ENCODE measurements around the gene CACNG7.

The CACNG7 gene

DNA sequence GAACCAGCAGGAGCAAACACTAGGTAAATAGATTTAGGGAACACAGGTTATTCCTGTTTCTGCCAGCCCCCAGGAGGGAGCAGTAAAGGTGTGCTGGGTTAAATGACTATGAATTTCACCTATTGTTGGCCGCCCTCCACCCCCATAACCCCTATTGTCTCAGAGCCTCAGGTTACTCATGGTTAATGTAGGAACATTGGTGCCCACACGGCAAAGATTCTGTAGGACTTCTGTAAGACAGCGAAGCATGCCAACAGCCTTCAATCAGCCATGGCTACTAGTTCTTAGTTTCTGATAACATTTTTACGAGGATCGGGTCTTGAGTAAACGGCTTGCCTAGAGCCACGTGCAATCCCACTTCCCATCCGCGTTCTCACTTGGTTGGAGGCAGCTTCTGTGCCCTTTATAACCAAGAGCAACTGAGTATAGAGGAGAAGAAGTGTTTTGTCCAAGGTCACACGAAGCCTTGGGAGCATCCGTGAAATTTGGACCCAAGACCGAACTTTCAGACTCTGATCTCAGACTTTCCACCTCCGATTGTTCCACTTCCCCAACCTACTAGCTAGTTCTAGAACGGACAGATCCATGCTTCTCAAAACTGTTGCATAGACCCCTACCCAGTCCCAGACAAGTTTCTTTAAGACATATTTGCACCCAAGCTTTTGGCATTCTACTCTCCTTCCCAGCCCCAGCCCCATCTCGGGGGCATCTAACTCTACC lies 48.5 kb downstream of the CACNG7 start:
- no peak for DNase-seq

DNA sequence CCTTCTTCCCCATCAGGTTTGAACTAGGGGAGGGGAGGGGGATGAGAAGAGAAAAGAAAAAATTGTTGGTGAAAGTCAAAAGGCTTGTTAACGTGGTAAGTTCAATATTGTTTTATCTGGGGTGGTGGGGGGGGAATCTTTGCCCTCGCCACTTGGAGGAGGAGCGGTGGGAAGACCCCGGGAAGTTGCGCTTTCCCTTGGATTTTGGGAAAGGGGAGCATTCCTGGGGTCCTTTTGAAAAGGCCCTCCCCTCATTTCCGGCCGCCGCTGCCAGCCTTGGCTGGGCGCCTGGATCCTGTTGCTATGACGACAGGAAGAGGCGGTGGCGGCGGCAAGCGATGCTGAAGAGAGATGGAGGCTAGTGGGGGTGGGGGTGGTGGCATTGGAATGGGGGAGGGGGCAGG lies 49.1 kb downstream of the CACNG7 start:
- DNase-seq, result peak; percentile 12

DNA sequence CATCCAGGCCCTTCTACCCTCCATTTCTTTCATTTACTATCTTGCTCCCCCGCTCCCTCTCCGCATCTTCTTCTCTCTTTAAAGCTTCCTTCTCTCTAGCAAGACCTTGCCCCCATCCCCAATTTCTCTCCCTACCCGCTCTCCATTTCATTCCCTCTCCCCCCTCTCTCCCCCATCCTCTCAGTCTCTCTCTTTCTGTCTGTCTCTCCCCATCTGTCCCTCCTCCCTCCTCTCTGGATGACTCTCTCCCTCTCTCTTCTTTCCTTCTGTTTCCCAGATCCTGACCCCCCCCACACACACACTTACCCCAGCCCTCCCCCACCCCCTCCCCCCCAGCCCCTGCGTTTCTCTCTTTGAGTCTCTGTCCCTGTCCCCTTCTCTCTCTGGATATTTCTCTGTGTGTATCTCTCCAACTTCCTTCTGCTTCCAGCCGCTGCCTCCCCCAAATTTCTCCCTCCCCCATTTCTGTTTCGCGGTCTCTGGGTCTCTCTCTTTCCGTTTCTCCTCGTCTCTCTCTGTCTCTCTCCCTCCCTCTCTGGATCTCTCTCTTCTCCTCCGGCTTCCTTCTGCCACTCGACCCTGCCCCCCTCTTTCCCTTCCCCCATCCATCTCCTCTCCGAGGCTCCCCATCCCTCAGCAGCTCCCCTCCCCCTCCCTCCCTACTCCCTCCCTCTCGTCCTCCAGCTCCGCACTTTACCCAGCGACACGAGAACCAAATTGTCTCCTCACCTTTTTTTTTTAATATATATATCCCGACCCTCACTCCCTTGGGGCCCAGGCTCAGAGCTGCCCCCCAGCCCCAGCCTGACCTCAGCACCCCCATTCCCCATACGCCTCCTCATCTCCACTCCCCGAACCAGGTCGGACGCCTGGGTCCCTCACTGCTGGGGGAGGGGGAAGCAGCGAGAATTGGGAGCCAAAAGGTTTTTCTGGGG lies 50.0 kb downstream of the CACNG7 start:
- DNase-seq, result no peak

DNA sequence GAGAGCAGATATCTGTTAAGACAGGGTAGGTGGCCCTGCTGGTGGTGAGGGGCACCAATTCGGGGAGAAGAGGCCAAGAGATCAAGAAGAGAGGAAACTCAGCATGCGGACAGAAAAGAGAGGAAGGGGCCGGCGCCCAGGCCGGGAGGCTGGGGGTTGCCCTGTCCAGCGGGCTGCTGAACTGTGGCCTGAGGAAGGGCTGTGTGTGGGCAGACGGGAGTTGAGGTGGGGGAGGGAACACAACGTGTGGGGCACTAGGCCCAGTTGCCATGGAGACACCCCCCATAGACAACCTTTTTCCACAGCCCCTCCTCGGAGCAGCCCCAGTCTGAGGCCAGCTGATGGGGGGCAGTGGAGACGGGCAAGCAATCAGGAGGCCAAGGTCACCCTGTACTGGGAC lies 51.1 kb downstream of the CACNG7 start:
- no peak for DNase-seq

DNA sequence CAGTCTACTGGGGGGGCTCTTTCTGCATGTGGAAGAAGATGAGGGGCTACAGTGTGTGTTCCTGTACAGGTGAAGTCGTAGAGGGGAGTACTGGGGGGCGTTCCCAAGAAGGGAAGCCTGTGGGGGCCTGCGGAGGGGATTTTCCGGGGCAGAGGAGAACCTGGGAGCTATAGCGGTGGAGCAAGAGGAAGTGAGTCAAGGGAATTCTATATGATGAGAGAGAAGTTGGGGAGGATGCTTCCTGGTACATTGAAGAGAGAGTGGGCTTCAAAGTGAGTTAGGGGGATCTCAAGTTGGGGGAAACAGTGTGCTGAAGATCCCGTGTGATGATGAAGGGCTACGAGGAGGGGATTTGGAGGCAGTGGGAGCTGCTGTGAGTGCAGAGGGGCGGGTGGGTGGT lies 51.8 kb downstream of the CACNG7 start:
- no peak for DNase-seq

DNA sequence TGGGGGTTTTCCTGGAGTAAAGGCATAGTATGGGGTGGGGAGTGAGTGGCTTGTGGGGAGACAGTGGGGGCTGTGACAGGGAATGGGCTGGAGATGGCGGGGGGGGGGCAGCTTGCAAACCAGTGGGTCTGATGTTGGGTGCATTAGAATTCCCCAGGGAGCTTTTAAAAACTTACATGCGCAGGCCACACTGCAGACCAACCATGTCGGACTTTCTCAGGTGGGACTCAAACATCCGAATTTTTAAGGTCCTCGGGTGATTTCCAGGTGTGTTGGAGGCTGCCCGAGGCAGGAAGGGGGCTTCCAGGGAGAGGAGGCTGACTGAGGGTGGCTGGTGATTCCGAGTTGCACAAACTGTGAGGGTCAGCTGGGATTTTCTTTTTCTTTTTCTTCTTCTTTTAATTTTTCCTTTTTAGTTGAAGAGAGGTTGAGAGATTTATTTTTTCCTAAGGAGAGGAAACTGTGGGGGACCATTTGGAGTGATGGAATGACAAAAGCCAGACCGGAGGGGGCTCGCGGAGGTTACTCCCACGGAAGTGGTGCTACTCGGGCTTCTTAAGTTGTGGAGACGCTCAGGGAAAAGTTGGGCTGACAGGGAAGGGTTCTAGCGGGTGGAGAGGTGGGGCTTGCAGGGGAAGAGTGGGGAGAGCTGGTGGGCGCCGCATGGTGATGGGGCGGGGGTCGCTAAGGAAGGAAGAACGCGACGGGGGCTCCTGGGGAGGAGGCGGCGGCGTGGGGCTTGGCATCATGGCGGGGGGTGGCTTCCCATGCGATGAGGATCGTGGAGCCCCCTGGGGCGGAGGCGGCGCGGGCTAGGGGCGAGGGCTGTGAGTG lies 52.7 kb downstream of the CACNG7 start:
- DNase-seq, result no peak

DNA sequence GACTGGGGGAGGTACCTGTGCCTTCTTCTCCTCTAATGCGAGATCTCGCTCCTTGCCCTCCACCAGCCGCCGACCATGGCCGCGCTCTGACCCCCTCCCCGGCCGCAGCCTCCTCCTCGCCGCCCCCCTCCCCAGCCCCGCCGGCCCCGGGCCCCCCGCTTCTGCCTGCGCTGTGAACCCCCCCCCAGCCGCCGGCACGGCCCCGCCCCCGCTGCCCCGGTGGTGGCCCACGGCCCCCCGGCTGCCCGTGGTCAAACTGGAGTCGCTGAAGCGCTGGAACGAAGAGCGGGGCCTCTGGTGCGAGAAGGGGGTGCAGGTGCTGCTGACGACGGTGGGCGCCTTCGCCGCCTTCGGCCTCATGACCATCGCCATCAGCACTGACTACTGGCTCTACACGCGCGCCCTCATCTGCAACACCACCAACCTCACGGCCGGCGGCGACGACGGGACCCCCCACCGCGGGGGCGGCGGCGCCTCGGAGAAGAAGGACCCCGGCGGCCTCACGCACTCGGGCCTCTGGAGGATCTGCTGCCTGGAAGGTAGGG lies 53.9 kb downstream of the CACNG7 start, which contains the start of gene CACNG8:
Gene CACNG8, plus strand, starts transcription at position 51 of the 545 bp plus-strand sequence.
- DNase-seq, result no peak

DNA sequence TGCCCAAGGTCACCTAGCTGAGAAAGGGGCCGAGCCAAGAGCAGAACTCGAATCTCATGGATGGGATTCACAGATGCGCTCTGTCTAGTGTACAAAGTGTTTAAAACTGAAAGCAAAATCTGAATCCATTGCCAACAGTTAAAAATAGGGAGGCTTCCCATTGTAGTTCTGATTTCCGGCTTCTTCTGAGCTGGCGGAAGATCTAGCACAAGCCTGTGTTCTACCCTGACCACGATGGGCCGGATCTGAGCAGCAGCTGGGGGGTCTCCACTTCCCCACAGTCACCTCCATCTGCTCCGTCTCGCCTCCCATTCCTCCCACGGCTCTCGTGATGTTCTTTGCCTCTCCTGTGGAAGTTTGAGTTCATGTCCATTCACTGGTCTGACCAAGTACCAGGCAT lies 56.0 kb downstream of the CACNG7 start:
- no peak for DNase-seq

DNA sequence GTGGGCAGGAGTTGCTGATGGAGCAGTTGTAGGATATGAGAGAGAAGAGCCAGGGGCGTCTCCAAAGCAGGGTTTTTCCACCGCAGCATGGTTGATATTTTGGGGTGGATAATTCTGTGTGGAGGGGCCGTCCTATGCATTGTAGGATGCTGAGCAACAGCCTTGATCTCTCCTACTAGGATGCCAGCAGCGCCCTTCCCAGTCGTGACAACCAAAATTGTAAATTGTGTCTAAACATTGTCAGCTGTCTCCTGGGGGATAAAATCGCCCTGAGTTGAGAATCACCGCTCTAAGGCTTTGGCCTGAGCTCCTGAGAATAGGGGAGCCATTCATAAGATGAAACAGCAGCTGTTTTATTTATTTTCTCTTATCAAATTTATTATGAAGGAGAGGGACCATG lies 57.9 kb downstream of the CACNG7 start:
- no peak for DNase-seq

DNA sequence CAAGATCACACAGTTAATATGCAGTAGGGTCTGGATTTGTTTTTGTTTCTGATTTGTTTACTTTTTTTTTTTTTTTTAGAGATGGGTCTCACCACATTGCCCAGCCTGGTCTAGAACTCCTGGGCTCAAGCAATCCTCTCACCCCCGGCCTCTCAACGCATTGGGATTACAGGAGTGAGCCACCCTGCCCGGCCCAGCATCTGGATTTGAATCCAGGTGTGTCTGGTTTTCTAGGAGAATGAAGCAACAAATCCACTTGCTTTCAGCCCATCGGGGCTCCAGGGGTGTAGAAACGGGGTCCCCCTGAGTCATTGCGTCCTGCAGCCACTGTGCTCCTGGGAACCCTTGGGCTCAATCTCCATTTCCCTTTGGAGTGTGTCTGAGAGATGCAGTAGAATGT lies 60.3 kb downstream of the CACNG7 start:
- DNase-seq, result no peak

DNA sequence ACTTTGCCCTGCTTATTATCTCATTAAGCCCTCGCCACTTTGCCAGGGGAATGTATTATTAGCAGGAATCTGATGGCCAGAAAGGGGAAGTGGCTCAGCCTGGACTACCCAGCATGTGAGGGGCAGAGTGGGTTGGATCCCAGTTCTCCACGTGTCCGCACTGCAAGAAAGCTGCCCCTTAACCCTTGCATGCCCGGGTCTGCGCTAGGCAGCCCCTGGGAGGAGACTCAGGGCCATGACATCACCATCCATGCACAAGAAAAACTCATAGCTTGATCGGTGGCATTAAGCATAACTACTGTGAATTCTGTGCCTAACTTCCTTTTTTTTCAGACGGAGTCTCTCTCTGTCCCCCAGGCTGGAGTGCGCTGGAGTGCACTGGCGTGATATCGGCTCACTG lies 62.6 kb downstream of the CACNG7 start:
- DNase-seq, result no peak

DNA sequence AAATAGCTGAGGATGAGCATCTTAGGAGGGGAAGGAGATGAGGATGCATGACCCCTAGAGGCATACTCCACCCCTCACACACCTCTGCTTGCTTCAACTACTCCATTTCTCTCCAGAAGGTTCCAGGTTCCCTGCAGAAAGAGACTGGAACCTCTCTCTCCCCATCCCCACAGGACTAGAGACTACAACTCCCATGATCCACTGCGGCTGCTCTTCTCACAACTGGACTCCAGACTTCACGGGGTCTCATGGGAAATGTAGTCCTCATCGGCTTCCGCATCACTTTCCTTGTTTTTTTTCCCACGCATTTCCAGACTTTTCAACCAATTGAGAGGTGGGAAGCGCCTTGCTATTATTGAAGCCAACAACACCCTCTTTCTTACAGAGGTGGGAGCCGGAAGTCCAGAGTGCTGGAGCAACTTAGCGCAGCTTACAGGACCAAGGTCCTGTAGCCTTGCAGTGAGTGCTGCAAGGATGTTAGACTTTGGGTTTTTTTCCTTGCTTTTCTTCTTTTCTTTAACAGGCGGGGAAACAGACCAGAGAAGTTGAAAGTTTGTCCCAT lies 68.4 kb downstream of the CACNG7 start:
- no peak for DNase-seq

DNA sequence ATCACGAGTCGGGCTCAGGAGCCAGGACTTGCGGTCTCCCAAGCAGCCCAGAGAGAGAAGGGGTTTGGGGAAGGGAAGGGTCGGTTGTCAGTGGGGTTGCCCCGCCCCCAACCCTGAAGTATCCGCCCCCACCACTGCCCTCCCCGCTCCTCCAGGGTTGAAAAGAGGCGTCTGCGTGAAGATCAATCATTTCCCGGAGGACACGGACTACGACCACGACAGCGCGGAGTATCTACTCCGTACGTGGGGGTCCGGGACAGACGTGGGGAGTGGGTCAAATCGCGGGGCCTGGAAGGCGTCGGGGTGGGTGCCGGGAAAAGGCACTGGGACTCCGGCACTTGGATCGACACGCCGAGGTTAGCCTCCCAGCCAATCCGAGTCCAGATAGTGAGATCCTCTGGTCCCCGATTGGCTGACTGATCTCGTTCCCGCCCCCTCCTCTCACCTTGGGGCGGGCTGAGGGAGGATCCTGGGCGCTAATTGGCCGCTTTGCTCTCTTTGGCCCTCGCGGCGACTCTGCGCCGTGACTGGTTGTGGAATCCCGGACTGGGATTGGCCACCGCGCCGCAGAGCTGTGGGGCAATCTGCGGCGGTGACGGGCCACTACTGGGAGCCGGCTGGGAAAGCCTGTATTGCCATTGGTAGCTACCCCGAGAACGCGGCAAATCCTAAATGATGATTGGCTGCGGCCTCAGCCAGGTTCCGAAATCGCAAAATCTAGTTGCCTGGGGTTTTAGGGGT lies 69.1 kb downstream of the CACNG7 start:
- no peak for DNase-seq

DNA sequence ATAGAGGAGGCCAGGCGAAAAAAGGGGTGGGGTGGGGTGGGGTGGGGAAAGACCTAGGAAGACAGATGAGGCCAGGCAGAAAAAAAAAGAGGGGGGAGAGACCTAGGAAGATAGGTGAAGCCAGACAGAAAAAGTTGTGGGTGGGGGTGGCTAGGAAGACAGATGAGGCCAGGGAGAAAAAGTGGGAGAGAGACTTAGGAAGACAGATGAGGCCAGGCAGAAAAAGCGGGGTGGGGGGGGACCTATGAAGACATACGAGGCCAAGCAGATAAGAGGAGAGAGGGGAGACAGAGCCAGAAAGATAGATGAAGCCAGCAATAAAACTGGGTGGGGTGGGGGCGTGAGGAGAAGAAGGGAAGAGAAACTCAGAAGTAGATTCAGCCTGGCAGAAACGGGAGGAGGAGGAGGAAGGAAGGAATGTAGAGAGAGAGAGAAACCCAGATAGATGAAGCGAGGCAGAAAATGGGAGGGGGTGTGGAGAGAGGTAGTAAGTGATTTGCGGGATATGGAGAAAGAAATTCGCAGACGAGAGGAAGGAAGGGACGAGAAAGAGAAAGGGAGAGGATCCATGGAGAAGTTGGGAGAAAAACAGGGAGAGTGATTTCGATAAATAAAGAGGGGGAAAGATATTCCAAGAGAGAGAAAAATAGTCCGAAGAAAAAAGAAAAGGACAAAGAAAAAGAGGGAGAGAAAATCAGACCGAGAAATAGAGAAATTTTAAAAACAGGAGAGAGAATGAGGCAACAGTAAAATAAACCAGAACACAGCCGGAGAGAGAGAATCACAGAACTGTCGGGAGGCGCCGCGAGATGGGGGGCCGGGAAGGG lies 70.1 kb downstream of the CACNG7 start:
- no peak for DNase-seq

DNA sequence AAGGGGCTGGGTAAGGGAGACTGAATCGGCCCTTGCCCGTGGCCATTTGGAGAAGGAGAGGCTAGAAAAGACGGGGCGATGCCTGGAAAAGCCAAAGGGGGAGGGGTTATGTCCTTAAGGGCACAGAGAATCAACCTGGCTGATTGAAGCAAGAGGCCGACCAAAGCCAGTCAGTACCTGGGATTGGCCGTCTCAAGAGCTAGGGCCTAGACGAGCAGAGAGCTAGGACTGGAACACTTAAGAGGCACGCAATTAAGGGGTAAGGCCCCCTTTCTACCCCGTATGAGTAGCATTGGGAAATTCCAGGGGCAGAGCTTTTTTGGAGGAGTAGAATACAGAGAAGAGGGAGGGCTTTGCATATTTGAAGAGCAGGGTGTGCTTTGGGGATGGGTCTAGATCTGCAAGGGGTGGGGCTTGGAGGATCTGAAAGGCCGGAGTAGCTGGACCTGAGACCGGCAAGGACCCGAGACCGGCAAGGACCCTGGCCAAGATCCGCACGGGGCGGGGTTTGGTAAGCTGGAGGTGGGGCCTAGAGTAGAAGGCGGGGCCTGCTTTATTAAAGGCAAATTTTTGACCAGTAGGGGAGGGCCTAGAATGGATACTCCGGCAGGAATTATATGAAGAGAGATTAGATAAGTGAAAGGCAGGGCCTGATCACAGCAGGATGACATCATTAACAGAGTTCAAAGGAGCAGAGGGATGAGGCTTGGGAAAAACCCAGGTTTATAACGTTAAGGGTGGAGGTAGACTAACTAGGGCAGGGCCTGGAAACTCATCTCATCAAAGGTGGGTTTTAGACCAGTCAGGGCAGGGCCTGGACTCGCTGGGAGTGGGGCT lies 71.7 kb downstream of the CACNG7 start:
- no peak for DNase-seq

DNA sequence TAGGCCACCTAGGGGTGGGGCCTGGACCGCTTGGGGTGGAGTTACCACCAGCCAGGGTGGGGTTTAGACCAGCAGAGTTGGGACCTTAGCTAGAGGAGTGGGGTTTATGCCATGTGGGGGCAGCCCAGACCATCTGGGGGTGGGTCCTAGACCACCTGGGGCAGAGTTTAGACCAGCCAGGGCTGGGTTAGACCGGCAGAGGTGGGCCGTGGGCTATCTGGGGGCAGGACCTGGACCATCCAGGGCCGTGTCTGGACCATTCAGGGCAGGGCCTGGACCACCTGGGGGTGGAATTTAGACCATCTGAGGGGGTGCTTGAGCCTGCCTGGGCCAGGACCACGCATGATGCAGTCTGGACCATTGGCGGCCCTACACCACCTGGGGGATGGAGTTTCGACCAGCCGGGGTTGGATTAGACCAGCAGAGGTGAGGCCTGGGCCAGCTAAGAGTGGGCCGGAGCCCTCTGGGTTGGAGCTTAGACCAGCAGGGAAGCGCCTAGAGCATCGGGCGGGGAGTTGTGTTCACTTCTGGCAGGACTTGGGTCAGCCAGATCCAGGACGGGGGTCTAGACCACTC lies 72.4 kb downstream of the CACNG7 start:
- DNase-seq, result no peak

DNA sequence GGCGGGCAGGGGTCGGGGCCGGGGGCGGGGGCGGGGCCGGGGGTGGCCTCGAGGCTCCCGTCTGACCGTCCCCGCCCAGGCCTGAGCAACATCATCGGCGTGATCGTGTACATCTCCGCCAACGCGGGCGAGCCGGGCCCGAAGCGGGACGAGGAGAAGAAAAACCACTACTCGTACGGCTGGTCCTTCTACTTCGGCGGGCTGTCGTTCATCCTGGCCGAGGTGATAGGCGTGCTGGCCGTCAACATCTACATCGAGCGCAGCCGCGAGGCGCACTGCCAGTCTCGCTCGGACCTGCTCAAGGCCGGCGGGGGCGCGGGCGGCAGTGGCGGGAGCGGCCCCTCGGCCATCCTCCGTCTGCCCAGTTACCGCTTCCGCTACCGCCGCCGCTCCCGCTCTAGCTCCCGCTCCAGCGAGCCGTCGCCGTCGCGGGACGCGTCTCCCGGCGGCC lies 72.9 kb downstream of the CACNG7 start:
- no peak for DNase-seq

DNA sequence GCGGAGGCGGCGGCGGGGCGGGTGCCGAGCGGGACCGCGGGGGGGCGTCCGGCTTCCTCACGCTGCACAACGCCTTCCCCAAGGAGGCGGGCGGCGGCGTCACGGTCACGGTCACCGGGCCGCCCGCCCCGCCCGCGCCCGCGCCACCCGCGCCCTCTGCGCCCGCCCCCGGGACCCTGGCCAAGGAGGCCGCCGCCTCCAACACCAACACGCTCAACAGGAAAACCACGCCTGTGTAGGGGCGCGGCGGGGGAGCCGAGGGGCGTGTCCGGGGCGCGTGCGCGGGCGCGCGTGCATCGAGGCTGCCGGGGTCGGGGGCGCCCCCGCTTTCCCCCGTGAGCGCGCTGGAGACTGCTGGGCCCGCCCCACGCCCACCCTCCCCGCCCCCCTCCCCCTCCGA lies 73.5 kb downstream of the CACNG7 start:
- no peak for DNase-seq

DNA sequence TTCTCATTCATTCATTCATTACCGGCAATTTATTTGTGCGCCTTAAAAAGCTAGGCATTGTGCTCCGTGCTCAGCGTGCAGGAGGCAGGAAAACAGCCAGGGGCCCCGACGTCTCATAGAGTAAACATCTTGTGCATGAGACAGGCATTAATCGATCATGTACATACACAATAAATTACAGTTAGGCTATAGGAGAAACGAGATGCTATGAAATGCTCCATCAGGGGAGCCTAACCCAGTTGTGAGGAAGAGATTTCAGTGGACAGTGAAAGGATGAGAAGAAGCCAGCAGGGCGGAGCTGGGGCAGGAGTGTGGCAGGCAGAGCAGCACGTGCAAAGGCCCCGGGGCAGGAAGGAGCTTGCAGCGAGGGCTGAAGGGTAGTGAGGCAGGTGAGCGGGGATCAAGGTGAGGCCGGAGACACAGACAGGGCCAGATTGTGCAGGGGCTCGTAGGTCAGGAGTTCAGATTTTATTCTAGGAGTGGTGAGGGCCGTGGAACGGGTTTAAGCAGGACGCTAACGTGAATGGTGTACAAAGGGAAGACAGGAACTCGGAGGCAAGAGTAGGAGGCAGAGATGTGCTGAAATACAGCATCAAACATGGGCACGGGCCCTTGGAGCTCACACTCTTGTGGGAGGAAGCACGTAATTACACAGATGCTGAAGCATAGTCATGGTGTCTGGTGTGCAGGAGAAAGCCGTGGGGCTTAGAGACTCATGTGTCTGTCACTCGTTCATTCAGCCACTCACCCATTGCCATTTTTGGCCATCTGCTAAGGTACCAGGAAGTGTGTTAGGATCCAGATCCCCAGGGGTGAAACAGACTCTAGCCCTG lies 74.6 kb downstream of the CACNG7 start:
- DNase-seq, result no peak
